Fibroblast of skin of right quadriceps (primary cell): Measurements from ENCODE around the gene SSX2.
"Not testable (repeated sequence)": the region's sequence is repeated elsewhere in the genome, so short reads cannot be mapped to it uniquely, and the experiment has no call there.

Source experiments
- DNase-seq: peaks from one replicate; pipeline ENCODE4 v3.0.0-alpha.2; 2013

SSX2 gene, protein sequence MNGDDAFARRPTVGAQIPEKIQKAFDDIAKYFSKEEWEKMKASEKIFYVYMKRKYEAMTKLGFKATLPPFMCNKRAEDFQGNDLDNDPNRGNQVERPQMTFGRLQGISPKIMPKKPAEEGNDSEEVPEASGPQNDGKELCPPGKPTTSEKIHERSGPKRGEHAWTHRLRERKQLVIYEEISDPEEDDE

GRCh38 chrX:52707078-52707477, at the start of gene SSX2:
TSS of gene SSX2 (minus strand) at chrX:52707178. CDS start at chrX:52705749, 1,429 bp downstream.
- not testable (repeated sequence) for DNase-seq

DNA sequence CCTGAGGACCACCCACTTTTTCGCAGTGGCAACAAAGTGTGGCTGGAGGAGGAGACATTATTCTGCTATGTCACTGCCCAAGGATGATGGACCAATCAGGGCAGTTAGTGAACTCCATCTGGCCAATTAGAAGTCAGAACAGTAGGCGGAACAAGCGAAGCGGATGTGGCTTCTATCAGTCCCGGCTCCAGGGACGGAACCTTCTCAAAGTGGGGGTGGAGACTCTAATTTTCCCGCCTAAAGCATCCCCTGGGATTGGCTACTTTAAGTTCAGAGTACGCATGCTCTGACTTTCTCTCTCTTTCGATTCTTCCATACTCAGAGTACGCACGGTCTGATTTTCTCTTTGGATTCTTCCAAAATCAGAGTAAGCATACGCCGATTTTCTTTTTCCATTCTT, 44.0 kb upstream of the SSX2 start, which contains the start of gene SSX2B:
Gene SSX2B (plus strand): TSS at position 301 of the 400 bp plus-strand sequence. CDS start 1,429 bp downstream, outside the sequence.
- not testable (repeated sequence) for DNase-seq

GRCh38 chrX:52692034-52692433, 14.9 kb downstream of the SSX2 start:
- not testable (repeated sequence) for DNase-seq

GRCh38 chrX:52662218-52662617, 44.8 kb downstream of the SSX2 start:
- not testable (repeated sequence) for DNase-seq

- not testable (repeated sequence) for DNase-seq
Measured at GRCh38 chrX:52655475-52655874, 51.5 kb downstream of the SSX2 start.

GRCh38 chrX:52654800-52655199, 52.2 kb downstream of the SSX2 start, which contains the start of gene SSX7:
TSS of gene SSX7 (minus strand) at chrX:52654900. CDS start at chrX:52653472, 1,428 bp downstream.
- not testable (repeated sequence) for DNase-seq

- DNase-seq: not testable (repeated sequence)
Measured at GRCh38 chrX:52650676-52651075, 56.3 kb downstream of the SSX2 start.

- not testable (repeated sequence) for DNase-seq
Measured at GRCh38 chrX:52648956-52649355, 58.0 kb downstream of the SSX2 start.
